ENCODE data around the gene MRPL27. TPM values are rescaled to one million over a fixed set of nuclear protein-coding genes. Genes with fewer than 3 reads are reported as not detected.
A peak's percentile ranks its signal among the peaks of the same experiment; 100 is the strongest.

MRPL27 gene
- polyA plus RNA-seq, 4 donors = 66.1 to 83.0 (median 76.9) TPM

DNA sequence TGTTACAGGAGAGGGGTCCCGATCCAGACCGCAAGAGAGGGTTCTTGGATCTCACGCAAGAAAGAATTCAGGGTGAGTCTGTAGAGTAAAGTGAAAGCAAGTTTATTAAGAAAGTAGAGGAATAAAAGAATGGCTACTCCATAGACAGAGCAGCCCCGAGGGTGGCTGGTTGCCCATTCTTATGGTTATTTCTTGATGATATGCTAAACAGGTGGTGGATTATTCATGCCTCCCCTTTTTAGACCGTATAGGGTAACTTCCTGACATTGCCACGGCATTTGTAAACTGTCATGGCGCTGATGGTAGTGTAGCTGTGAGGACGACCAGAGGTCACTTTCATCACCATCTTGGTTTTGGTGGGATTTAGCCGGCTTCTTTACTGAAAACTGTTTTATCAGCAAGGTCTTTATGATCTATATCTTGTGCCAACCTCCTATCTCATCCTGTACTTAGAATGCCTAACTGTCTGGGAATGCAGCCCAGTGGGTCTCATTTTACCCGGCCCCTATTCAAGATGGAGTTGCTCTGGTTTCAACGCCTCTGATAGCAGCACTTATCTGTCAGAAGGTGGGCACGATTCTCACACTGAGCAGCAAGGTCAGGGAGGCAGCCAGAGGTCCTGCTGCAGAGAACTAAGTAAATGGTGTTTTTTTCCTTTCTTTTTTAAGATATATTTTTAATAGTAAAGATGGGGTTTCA is 53.5 kb downstream of the MRPL27 start:
- no peak for DNase-seq (ENCODE audit: low read depth in 4 of 4, low spot score in 2 of 4)

DNA sequence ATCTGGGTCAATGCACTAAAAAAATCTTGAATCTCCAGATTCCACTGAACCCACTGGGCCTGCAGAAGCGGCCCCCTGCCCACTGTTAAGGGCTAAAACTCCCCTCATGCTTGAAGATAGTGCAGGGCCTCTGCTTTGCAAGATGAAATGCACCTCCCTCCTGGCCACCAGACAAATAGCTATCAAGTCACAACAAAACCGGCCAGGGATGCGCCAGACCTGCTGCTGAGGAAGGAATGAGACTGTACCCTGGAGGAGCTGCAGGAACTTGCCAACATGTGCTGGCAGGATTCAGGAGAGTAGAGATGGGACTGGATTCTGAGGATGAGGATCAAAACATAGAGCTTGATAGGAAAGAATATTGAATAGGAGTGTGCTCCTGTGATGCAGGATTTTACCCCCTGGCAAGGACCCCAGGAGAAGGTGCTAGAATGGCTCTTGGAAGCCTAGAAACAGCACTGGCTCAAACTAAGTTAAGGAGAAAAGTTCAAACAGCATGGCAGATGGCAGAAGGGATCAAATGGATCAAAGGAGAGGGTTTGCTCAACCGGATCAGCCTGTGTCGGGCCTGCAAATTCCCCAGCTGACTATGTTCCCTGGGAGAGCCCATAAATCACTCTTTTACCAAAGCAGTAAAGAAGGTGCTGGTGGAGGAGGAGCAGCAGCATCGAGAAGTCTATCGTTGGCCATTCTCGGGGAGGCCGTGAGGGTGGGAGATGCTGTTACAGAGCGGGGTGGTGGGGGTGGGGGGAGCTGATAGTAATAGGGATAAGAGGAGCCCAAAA is 54.3 kb downstream of the MRPL27 start:
- peak; percentile 46 to 82 (median 74) for DNase-seq (ENCODE audit: low read depth in 4 of 4, low spot score in 2 of 4)

Other genes starting within 250 kb of the MRPL27 start
- 10 to 100 TPM in 3 of 4 donors, 1 to 10 TPM in 1; 9.4 to 21.7 (median 20.0) TPM for gene SAMD14, start 243.0 kb downstream of the MRPL27 start, polyA plus RNA-seq (ENCODE audit: insufficient read length in 4 of 4)
- gene PPP1R9B, start 222.5 kb downstream of the MRPL27 start, polyA plus RNA-seq (ENCODE audit: insufficient read length in 4 of 4) = 10 to 100 TPM; 44.8 to 55.2 (median 47.6) TPM
- gene SGCA, start 207.2 kb downstream of the MRPL27 start, polyA plus RNA-seq (ENCODE audit: insufficient read length in 4 of 4) = 1 to 10 TPM in 1 of 4 donors, under 1 TPM in 3; 0.82 to 1.2 (median 0.89) TPM
- 100 to 1,000 TPM; 447 to 744 (median 516) TPM for gene COL1A1, start 171.6 kb downstream of the MRPL27 start, polyA plus RNA-seq (ENCODE audit: insufficient read length in 4 of 4)
- gene TMEM92, start 98.7 kb downstream of the MRPL27 start, polyA plus RNA-seq (ENCODE audit: insufficient read length in 4 of 4) = 1 to 10 TPM in 3 of 4 donors, under 1 TPM in 1; 0.93 to 2.4 (median 1.9) TPM
- 10 to 100 TPM; 15.7 to 29.0 (median 26.0) TPM for gene XYLT2, start 27.1 kb downstream of the MRPL27 start, polyA plus RNA-seq (ENCODE audit: insufficient read length in 4 of 4)
- 10 to 100 TPM in 1 of 4 donors, 1 to 10 TPM in 3; 5.8 to 10.6 (median 8.8) TPM for gene EME1, start within 50 bp of the MRPL27 start, polyA plus RNA-seq (ENCODE audit: insufficient read length in 4 of 4)
- gene LRRC59, start 24.3 kb upstream of the MRPL27 start, polyA plus RNA-seq (ENCODE audit: insufficient read length in 4 of 4) = 10 to 100 TPM; 55.2 to 62.0 (median 59.4) TPM
- 100 to 1,000 TPM in 2 of 4 donors, 10 to 100 TPM in 2; 65.3 to 117 (median 100) TPM for gene ACSF2, start 53.0 kb upstream of the MRPL27 start, polyA plus RNA-seq (ENCODE audit: insufficient read length in 4 of 4)
- gene CHAD, start 95.7 kb upstream of the MRPL27 start, polyA plus RNA-seq (ENCODE audit: insufficient read length in 4 of 4) = 1 to 10 TPM in 3 of 4 donors, under 1 TPM in 1; 0.68 to 5.6 (median 2.4) TPM
- gene RSAD1, start 105.7 kb upstream of the MRPL27 start, polyA plus RNA-seq (ENCODE audit: insufficient read length in 4 of 4) = 10 to 100 TPM; 45.8 to 67.5 (median 54.4) TPM
- 1 to 10 TPM; 1.2 to 3.2 (median 2.3) TPM for gene MYCBPAP, start 135.3 kb upstream of the MRPL27 start, polyA plus RNA-seq (ENCODE audit: insufficient read length in 4 of 4)
- gene EPN3, start 159.6 kb upstream of the MRPL27 start, polyA plus RNA-seq (ENCODE audit: insufficient read length in 4 of 4) = 10 to 100 TPM in 2 of 4 donors, 1 to 10 TPM in 2; 8.0 to 18.0 (median 10.9) TPM
- 10 to 100 TPM; 50.8 to 71.7 (median 59.5) TPM for gene SPATA20, start 174.0 kb upstream of the MRPL27 start, polyA plus RNA-seq (ENCODE audit: insufficient read length in 4 of 4)
- gene CACNA1G, start 187.5 kb upstream of the MRPL27 start, polyA plus RNA-seq (ENCODE audit: insufficient read length in 4 of 4) = 10 to 100 TPM in 1 of 4 donors, 1 to 10 TPM in 3; 7.6 to 10.4 (median 8.1) TPM